Measurements from ENCODE around the gene TUSC2. TPM values are rescaled to one million over a fixed set of nuclear protein-coding genes. Genes with fewer than 3 reads are reported as not detected.
A peak's percentile ranks its signal among the peaks of the same experiment; 100 is the strongest.

TUSC2 gene
- total RNA-seq, 1 donor from 2014 or later = 32.9 TPM

DNA sequence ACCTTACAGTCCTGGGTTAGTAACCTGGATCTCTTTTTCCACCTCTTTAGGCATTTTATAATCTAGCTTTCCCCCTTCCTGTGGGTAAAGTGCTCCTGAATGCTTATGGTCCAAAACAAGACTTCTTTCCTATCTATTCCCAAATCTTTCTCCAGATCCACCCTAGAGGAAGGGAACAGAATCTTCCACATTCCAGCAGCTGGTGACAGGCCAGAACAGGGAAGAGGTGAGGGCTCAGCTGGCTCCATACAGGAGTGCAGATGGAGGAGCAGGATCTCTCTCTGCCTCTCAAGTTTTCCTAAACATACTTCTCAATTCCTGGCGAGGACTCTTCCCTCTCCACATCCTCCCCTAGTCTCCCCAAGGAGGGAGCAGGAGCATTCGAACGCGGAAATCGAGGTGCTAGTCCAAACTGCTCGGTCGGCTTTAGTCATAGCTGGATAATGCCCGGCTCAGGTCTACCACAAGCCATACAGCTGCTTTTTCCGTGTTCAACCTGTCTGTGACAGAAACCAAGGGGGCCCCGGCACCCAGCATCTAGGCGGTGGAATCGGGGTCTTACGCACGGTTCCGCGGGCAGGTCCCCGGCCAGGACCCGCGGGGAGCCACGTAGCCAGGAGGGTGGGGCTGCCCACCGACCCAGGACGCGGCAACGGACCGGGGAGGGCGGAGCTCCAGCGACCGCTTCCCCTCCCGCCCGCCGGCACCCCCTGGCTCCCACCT lies 8.6 kb upstream of the TUSC2 start:
- no peak for DNase-seq (ENCODE audit: low read depth)

DNA sequence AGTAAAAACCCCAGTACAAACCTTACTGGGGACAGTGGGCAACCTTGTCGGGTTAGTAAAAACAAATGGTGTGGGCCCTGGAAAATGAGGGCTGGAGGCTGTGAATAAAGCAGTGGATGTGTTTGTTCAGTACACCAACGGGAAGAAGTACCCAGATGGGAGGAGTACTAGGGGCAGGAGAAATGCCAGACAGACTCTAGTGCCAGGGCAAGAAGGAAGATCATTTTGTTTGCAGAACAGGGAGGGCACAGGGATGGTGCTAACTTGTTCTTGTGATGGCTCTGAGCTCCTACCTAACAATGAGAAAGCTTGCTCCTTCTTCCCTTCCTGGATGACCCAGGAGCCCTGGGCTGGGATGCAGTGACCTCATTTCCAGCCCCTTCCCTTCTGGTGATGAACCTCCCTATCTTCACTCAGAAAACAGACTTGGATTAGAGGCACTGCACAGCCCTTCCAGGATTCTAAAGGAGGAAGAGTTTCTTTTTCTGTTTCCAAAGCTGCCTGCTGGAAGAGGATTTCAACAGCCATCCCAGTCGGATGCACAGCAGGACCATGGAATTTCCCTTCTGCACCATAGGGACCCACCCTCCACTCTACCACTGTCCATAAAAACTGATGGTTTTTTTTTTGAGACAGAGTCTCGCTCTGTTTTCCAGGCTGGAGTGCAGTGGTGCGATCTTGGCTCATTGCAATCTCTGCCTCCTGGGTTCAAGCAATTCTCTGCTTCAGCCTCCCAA lies 6.5 kb upstream of the TUSC2 start:
- DNase-seq (ENCODE audit: low read depth) = no peak

DNA sequence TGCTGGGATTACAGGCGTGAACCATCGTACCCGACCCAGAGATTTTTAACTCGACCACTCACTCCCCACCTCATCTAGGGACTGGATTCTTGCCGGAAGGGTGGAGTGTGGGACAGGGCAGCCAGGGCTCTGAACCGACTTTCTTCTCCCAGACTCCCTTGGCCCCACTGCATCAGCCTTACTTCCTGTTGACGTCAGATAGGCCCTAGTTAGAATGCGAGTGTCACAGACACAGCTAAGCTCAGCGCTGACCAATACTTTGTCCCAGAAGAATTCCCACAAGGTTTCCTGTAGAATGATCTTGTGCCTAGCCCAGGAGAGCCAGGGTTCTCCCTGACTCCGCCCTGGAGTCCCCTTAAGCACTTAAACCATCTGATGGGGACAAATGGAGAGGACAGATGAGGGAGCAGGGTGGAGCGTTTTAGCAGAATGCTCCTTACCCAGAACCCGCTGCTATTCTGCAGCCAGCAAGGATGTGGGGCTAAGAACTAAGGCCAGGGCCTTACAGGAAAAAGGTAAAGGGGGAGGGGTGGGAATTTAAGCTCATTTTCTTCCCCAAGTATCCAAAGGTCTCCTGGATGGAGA lies 5.8 kb upstream of the TUSC2 start:
- DNase-seq (ENCODE audit: low read depth) = no peak

DNA sequence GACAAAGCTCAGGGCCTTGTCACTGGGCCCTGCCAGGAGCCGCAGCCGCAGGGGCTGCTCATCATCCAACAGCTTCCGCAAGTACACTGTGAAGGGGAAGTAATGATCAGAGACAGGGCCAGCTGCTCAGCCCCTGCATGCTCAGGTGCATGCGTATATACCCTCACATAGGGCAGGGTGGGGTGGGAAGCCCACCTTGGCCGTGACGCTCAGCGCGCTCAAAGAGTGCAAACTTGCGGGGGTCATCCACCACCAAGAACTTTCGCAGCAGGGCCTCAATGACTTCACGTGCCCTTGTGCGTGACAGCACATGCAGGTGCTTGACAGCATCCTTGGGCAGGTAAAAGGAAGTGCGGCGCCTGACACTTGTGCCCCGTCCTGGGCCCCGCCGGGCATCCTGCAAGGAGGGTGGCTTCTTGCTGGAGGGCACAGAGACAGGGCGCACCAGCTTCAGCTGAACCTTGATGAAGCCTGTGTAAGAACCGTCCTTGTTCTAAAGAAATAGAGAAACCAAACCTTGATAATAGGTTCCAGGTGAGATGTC lies 3.4 kb upstream of the TUSC2 start:
- DNase-seq (ENCODE audit: low read depth) = no peak

DNA sequence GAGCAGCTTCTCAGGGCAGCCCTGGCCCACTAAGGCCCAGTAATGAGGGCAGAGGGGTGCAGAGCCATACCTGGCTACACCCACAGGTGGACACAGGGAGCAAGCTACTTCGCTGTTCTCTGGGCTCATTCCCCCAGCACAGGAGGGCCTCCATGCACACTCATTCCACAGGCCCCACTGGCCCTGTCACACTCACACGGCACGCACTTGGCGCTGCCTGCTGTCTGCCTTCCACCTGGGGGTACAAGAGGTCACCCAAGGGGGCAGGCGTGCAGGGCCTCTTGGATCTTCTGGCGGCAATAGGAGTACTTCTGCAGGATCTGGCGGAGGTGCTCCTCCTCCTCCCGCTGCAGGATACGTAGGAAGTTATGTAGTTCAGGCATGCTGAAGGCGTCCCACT lies 2.3 kb upstream of the TUSC2 start:
- DNase-seq (ENCODE audit: low read depth) = no peak

DNA sequence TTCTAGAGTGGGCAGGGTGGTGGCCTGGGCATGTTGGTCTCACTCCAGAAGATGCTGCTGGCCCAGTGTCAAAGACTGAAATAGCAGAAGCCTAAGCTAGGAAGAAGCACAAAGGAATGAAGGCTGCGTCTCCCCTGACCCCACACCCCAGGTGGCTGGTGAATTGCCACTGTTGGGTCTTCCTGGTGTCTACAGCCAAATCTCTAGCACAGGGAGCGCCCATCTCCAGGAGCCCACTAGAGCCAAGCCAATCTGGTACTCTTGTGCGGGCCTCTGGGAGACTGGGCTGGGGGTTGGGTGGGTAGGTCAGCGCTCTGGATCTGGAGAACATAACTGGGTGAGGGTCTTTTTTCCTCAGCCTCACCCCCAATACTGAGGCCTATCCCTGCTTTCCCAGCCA lies 894 bp downstream of the TUSC2 start:
- no peak for DNase-seq (ENCODE audit: low read depth)

DNA sequence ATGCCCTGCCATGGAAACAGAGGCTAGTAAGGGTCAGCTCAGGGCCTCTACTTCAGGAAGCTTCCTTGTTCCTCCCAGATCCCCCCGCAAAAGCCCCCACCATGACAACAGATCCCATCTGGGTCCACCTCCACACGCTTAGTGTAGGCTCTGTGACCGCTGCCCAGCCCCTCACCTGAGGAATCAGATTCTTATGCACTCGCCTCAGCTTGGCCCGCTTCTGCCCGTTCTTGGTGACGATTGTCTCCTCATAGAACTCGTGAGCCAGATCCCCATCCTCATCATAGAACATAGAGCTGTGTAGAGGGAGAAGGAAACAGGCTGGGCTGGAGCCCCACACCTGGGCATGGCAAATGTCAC lies 1.9 kb downstream of the TUSC2 start:
- DNase-seq (ENCODE audit: low read depth) = no peak

DNA sequence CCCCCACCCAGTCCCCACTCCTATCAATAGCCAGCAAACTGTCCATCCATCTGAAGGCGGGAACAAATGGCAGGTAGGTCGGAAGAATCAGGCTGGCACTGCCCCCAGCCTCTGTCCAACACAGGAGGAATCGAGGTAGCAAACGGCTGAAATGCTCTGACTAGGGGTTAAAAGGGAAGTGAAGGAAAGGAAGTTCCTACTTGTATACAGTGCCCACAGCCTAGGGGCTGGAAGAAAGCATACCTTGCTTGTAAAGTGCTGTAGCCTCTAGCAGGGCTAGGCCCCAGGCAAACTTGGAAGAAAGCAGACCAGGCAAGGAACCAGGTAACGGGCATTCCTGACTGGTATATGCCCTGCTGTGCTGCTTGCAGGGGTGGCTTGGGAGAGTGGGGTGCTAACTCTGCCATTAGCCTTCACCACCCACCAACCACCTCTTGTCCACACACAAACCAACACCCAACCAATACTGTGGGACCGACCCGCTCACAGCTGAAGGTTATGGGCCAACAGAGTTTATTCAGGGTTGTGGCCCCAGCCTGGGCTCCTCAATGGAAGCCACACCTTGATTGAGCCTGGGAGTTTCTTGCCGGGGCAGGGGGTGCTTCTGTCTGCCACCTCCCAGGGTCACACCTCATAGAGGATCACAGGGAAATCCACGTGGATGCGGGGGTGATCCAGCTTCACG lies 2.4 kb downstream of the TUSC2 start:
- no peak for DNase-seq (ENCODE audit: low read depth)

DNA sequence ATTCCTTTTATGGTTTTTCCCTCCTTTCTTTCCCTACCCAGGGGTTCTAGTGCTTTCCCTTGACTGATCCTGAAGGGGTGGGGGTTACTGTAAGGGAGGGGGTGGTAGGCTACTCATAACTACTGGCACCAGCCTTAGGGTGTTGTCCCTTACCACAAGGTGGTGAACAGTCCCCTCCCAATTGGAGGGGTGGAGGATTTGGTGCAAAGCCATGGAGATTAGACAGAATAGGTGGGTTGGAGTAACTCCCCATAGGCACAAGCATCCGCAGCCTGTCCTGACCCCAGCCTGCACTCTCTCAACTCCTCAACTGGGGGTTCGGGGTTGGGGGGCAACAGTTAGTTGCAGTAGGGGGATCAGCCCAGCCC lies 2.9 kb downstream of the TUSC2 start:
- DNase-seq (ENCODE audit: low read depth) = no peak

DNA sequence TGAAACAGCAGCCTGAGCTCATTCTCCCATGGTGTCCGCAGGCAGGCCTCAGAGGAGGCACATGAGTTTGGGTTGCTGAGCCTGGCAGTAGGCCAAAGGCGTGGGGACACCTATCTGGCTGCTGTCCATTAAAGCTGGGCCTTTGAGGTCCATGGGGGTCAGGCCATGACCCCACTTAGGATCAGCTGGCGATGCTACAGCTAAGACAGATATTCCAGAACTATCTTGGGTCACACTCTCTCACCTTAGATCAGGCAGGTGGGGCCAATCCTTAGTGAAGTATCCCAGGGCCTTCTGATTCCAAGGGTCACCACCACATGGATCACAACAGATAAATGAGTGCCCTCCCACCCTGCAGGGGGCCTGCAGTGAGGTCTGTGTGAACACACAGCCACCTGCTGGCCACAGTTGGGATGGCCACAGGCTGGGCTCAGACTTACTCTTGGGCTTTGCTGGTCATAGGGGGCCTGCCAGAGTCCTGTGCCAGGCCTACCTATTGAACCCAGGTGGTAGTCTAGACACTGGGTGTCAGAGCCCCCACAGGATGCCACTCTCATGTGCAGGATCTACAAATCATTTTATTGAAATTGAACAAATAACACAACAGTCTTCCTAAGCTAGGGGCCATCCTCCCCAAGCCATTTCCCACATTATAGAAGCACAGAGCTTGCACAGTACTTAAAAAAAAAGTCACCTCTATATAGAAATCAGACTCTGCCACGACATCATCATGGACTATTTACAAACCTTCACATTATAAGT lies 3.5 kb downstream of the TUSC2 start:
- peak; percentile 73 for DNase-seq (ENCODE audit: low read depth)

DNA sequence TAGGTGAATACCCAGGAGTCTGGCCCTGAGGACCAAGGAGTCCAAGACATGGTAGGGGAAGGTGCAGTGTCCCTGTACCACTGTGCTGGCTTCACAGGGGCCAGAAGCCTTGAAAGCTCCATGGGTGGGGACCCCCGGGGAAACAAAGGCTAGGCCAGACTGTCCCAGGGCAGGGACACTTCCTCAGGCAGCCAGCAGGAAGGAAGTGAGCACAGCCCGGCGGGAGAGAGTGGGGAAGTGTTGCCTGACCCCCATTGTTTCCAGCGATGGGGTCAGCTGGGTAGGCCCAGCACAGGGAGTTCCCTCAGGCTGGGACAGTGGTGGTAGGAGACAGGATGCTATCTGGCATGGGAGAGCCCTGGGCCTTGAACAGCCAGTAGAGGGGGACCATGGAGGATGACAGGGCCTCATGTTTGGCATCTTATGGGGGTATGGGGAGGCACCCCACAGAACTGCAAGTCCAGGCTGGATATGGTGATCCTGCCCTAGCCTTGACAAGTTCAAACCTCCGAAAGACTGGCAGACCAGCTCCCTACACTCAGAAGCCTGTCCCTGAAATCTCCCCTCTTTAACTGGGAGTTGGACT lies 4.3 kb downstream of the TUSC2 start:
- DNase-seq (ENCODE audit: low read depth) = no peak

DNA sequence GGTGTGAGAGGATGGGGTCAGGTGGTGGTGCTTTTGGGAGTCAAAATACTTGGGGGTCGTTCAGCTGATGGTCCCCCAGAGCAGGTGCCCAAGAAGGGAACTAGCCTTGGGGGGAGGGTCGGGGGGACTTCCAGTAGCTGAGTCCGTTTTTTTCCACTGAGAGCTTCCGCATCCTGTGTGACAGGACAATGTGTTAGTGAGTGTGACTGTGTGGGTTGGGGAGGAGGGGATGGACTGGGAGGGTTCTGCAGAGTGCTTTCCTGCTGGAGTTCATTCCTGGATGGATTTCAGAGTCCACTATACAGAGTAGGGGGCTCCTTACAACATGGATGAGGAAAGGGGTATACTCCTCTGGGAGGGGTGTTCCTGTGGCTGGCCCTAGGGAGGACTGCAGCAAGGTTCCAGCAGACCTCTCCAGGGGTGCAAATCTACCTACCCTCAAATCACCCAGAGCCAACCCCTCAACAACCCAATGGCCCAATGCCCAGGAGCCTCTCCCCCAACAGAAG lies 4.9 kb downstream of the TUSC2 start:
- DNase-seq (ENCODE audit: low read depth) = no peak

DNA sequence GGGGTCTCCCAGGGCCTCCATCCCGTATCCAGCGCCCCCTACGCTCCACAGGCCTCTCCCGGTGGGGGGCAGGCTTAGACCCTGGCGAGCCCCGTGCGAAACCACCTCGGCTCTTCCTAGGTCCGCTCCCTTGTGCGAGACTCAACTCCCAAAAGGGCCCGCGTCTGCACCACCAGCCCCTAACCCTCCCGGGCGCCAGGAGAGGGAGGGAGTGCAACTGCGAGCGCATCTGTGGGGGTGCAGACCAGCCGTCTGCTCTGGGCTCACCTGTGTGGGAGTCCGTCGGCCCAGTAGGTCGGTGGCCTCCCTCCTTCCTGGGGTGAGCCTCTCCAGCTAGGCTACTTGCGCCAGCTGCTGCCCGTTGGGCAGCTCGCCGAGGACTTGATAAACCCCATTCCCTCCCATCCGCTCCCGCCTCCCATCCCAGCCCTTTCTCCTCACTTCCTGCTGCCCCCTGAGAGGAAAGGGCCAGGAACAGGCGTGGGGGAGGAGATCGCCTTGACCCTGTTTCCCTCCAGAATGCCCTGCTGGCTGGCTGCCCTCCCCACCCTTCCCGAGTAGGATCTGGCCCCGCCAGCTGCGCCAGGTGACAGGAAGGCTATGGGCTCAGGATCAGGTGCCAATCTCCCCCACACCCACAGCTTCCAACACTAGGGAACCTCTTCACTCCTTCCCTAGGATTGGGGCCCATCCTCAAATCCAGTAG lies 5.5 kb downstream of the TUSC2 start, which contains the start of gene HYAL2:
HYAL2 (minus strand) TSS at position 360 of the 706 bp plus-strand sequence. CDS start 2,256 bp downstream, outside the sequence.
- no peak for DNase-seq (ENCODE audit: low read depth)

DNA sequence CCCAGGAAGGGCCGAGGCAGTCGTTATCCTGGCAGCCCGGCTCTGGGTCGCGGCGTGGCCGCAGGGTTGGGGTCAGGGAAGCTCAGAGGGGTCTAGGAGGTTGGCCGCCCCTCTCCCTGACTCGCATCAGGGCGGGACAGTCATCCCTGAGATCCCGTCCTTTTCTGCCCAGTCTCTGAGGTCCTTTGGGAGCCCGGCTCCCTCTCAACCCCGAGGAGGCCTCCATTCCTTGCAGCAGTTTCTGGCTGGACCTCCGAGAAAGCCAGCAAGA lies 6.0 kb downstream of the TUSC2 start:
- no peak for DNase-seq (ENCODE audit: low read depth)

DNA sequence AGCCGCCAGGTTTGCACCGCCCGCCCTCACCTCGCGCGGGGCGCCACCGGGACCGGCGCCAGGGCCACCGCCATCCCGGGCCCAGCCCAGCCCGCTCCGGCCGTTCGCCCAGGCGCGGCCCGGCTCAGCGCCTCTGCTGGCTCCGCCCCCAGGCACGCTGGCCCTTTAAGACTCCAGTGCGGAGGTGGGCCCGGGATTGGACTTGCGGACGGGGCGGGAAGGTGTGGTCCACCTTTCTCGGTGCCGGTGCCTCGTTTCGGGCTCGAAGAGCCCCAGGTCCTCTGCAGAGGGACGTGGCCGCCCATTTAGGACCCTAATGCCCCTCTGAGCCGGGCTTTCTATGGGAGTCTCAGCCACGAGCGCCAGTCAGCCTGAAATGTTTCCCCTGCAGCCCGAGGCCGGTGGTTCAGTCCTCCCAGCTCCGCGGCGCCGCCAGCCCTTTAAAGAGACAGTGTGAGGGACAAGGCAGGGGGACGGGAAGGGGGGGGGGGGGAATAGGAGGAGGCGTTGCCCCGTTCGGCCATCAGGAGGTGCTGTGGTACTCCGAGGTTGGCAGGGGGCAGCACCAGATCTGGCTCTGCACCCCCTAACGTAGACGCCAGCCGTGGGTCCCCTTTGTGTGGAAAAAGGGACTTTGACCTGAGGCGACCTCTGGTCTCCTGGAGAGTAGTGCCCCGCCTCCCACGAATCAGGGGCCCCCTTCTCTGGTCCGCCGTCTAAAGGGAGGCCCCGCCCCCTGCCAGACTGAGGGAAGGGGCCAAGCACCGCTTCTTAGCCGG lies 6.5 kb downstream of the TUSC2 start:
- peak; percentile 93 for DNase-seq (ENCODE audit: low read depth)

DNA sequence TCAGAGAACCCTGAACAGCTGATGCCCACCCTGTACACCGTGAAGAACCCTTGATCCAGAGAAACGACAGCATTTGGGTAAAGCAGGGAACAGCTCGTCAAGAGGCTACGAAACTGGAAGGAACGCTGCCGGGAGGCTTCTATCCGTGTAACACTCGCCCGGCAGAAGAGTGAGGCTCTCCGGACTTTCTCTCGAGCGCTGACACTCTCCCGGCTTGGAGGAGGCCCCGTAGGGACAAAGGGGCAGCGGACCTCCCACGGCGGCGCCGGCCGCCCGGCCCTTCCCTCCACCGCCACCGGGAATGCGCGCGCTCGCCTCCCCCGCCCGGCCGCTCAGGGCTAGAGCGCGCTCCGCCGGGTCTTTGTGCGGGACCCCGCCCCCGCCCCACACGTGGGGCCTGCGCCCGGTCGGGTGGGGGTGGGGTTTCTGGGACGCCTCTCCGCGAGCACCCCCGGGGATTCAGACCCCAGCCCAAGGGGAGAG lies 7.1 kb downstream of the TUSC2 start:
- DNase-seq (ENCODE audit: low read depth) = peak; percentile 84

DNA sequence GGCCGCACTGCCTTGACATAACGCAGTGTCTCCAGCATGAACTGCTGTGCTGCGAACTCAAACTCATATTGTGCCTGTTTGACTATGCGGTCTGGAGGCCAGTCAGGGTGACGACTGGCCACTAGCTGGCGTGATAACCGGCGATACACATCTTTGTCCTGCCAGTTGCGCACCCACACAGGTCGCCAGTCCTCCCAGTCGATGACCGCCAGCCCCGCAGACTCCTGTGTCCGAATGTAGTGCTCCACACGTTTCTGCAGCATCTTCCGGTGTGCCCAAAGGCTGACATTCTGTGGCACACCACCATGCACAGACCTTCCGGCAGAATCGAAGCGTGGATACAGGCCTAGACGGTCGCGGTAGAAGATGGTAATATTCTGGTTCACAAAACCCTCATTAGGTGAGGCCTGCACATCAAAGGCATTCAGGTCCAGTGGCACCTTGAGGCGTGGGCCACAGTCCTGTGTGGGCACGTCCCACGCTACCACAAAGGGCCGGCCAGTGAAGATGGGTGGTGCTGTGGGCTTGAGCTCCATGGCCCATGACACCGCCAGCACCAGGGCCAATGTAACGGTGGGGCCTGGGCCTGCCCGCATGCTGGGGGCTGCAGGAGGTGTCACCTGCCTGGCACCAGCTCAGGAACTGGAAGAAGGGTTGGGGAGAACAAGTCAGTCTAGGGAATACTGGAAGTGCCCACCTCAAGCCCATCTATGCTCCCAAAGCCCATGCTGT lies 8.0 kb downstream of the TUSC2 start:
- no peak for DNase-seq (ENCODE audit: low read depth)

DNA sequence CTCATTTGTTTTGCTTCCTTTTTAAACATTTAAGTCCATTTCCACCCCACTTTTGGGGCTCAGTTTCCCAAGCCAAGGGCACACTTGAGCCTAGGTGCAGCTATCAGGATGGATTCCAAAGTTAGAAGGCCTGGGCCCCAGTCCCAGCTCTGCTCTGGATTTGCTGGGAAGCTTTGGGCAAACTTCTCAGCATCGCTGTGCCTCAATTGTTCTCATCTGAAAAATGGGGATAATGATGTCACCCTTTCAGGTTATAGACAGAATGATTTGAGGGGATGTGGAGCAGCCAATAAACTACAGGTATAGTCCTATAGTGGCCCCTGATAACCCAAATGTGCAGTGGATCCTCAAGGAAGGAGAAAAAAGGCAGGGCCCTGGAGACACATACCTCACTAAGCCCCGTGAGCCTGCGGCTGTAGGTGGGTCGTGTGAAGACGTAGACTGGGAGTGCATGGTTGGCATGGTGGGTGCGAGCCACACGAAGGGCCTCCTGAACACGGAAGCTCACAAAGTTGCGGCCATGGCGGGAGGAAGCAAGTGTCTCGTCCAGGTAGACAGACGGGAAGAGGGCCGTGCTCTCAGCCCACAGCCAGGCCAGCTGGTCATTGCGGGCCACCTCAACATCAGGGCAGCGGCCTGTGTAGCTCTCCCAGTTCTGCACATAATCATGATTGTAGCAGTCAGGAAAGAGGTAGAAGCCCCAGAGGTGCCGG lies 8.7 kb downstream of the TUSC2 start:
- no peak for DNase-seq (ENCODE audit: low read depth)
